Pulmonary artery endothelial cell (primary cell): ENCODE results near the gene ZBTB17. TPM values are rescaled to one million over a fixed set of nuclear protein-coding genes. Genes with fewer than 3 reads are reported as not detected.
"Not testable (repeated sequence)": the region's sequence is repeated elsewhere in the genome, so short reads cannot be mapped to it uniquely, and the experiment has no call there.

ENCODE experiments used
- DNase-seq: peaks from one replicate; pipeline ENCODE4 v3.0.0-alpha.2; 2011; ENCODE audit warnings: low read depth, low spot score
- total RNA-seq: library from RNA; depleted of rRNA; stranded (reverse); fragments of >200 nt; gene quantifications from 2 replicates; pipeline ENCODE4 v1.2.3, GENCODE V29; 2014

The ZBTB17 gene
- total RNA-seq, 1 donor from 2014 or later = 52.4 TPM

- no peak for DNase-seq
Measured at GRCh38 chr1:16011936-16012589, 36.2 kb upstream of the ZBTB17 start.

- DNase-seq = no peak
Measured at GRCh38 chr1:16010837-16011236, 34.9 kb upstream of the ZBTB17 start.

GRCh38 chr1:16009678-16010077 lies 33.8 kb upstream of the ZBTB17 start:
- DNase-seq = no peak

GRCh38 chr1:16009030-16009460 lies 33.1 kb upstream of the ZBTB17 start:
- DNase-seq = peak; percentile 26

- no peak for DNase-seq
Measured at GRCh38 chr1:16007671-16008341, 31.9 kb upstream of the ZBTB17 start.

GRCh38 chr1:16006552-16007485 lies 30.9 kb upstream of the ZBTB17 start:
- no peak for DNase-seq

- no peak for DNase-seq
Measured at GRCh38 chr1:16006010-16006409, 30.1 kb upstream of the ZBTB17 start.

- DNase-seq = no peak
Measured at GRCh38 chr1:16005597-16005996, 29.7 kb upstream of the ZBTB17 start.

GRCh38 chr1:16001274-16001673 lies 25.4 kb upstream of the ZBTB17 start:
- not testable (repeated sequence) for DNase-seq

- no peak for DNase-seq
Measured at GRCh38 chr1:15998929-15999328, 23.0 kb upstream of the ZBTB17 start.

GRCh38 chr1:15997637-15998280 lies 21.9 kb upstream of the ZBTB17 start:
- DNase-seq = no peak

GRCh38 chr1:15997076-15997585 lies 21.2 kb upstream of the ZBTB17 start:
- no peak for DNase-seq

- DNase-seq = peak; percentile 40
Measured at GRCh38 chr1:15994590-15995351, 18.9 kb upstream of the ZBTB17 start.

GRCh38 chr1:15994081-15994480 lies 18.2 kb upstream of the ZBTB17 start:
- DNase-seq = no peak

- no peak for DNase-seq
Measured at GRCh38 chr1:15993666-15994065, 17.8 kb upstream of the ZBTB17 start.

GRCh38 chr1:15992582-15993500 lies 16.9 kb upstream of the ZBTB17 start:
- DNase-seq = no peak

- no peak for DNase-seq
Measured at GRCh38 chr1:15992187-15992553, 16.3 kb upstream of the ZBTB17 start.

- no peak for DNase-seq
Measured at GRCh38 chr1:15991427-15992186, 15.7 kb upstream of the ZBTB17 start.

- DNase-seq = no peak
Measured at GRCh38 chr1:15989776-15990175, 13.9 kb upstream of the ZBTB17 start.
